Keratinocyte (primary cell): ENCODE measurements around the gene SERPINA5. TPM values are rescaled to one million over a fixed set of nuclear protein-coding genes. Genes with fewer than 3 reads are reported as not detected.

ENCODE experiments used
- DNase-seq: peaks from one replicate; pipeline ENCODE4 v3.0.0-alpha.2; 2011; ENCODE audit warnings: low read depth, missing footprints, low spot score
- FAIRE-seq: peaks from 2 replicates; lab custom pipeline; 2011; peaks lifted over from hg19 to GRCh38; lab: Jason Lieb, UNC
- H2AFZ ChIP-seq: 2 replicates; pipeline ENCODE4 v1.6.0; 2012; ENCODE audit warnings: low read length, control low read depth, inconsistent platforms; ENCODE audit not compliant: control insufficient read depth
- H3K27ac ChIP-seq: 2 replicates; pipeline ENCODE4 v1.5.1; 2011; ENCODE audit warnings: low read length; ENCODE audit not compliant: control insufficient read depth, insufficient read depth
- H3K27me3 ChIP-seq: 3 replicates; pipeline ENCODE4 v1.6.0; 2011; ENCODE audit warnings: low read length; ENCODE audit not compliant: control insufficient read depth, insufficient read depth; ENCODE audit errors: extremely low read depth
- H3K36me3 ChIP-seq, 2 experiments: 2 replicates in 1 of 2; 3 replicates in 1 of 2; pipeline ENCODE4 v1.5.1; 2011; ENCODE audit warnings: low read length in 2 of 2, mild to moderate bottlenecking in 1 of 2; ENCODE audit not compliant: control insufficient read depth in 2 of 2, insufficient read depth in 2 of 2; ENCODE audit errors: extremely low read depth in 1 of 2
- H3K4me1 ChIP-seq: 3 replicates; pipeline ENCODE4 v1.5.1; 2011; ENCODE audit warnings: low read length; ENCODE audit not compliant: control insufficient read depth, insufficient read depth; ENCODE audit errors: extremely low read depth
- H3K4me2 ChIP-seq: 3 replicates; pipeline ENCODE4 v1.6.0; 2011; ENCODE audit warnings: low read depth, low read length; ENCODE audit not compliant: control insufficient read depth, insufficient read depth; ENCODE audit errors: extremely low read depth
- H3K4me3 ChIP-seq, 3 experiments: fragments of 200-600 bp in 1 of 3; sonication (generic) in 1 of 3; 2 replicates in 2 of 3; 3 replicates in 1 of 3; pipeline ENCODE4 v1.5.1; 2011 to 2016; ENCODE audit warnings: low read length in 3 of 3, mild to moderate bottlenecking in 3 of 3, control low read depth in 2 of 3, inconsistent platforms in 1 of 3, low read depth in 1 of 3, mixed read lengths in 1 of 3, mixed run types in 1 of 3, moderate library complexity in 1 of 3; ENCODE audit not compliant: control insufficient read depth in 2 of 3, insufficient read depth in 2 of 3; ENCODE audit errors: extremely low read depth in 1 of 3
- H3K79me2 ChIP-seq: 2 replicates; pipeline ENCODE4 v1.6.0; 2012; ENCODE audit warnings: low read length; ENCODE audit not compliant: control insufficient read depth, insufficient read depth
- H3K9ac ChIP-seq: 3 replicates; pipeline ENCODE4 v1.6.0; 2011; ENCODE audit warnings: low read length; ENCODE audit not compliant: control insufficient read depth, insufficient read depth; ENCODE audit errors: extremely low read depth
- H3K9me1 ChIP-seq: 3 replicates; pipeline ENCODE4 v1.6.0; 2011; ENCODE audit warnings: low read length; ENCODE audit not compliant: control insufficient read depth, insufficient read depth; ENCODE audit errors: extremely low read depth
- H3K9me3 ChIP-seq: 2 replicates; pipeline ENCODE4 v1.5.1; 2012; ENCODE audit warnings: low read depth, low read length; ENCODE audit not compliant: control insufficient read depth
- H4K20me1 ChIP-seq: 3 replicates; pipeline ENCODE4 v1.6.0; 2011; ENCODE audit warnings: low read length; ENCODE audit not compliant: control insufficient read depth, insufficient read depth; ENCODE audit errors: extremely low read depth
- EZH2 ChIP-seq: IDR thresholded peaks from one replicate; pipeline ENCODE4 v1.6.1; 2012; ENCODE audit warnings: inconsistent platforms, mild to moderate bottlenecking, low read length, moderate library complexity
- dilution Hi-C: fragments of 300-500 bp; cut with MboI; formaldehyde crosslinking; loops from one replicate; pipeline ENCODE4 v1.7.0; 2020; ENCODE audit warnings: low sequenced_read_pairs; ENCODE audit not compliant: extremely low pct_ligation_motif_present
- polyA plus RNA-seq, 5 experiments: library from polyadenylated mRNA; depleted of rRNA in 3 of 5; stranded (reverse) in 3 of 5; stranded (forward) in 1 of 5; unstranded in 1 of 5; fragments of >200 nt; gene quantifications; 1 replicate in 1 of 5; 2 replicates in 3 of 5; 3 replicates in 1 of 5; pipeline versions ENCODE4 v1.2.1 to v1.2.3, GENCODE V29; 2011 to 2012; ENCODE audit warnings: missing spikeins in 2 of 5, low read depth in 1 of 5, low replicate concordance in 1 of 5
- TF ChIP-seq, protein P1 (sequence below), 3 experiments: IDR thresholded peaks in 1 of 3; conservative IDR thresholded peaks in 1 of 3; optimal IDR thresholded peaks in 1 of 3; 2 replicates in 2 of 3; 3 replicates in 1 of 3; pipeline versions ENCODE3 to v1.5.1; 2011; ENCODE audit warnings: low read length in 3 of 3, mild to moderate bottlenecking in 3 of 3, moderate library complexity in 2 of 3, control low read depth in 1 of 3, inconsistent platforms in 1 of 3; ENCODE audit not compliant: insufficient read depth in 2 of 3; ENCODE audit errors: extremely low read depth in 1 of 3

Gene SERPINA5
- polyA plus RNA-seq, 1 donor (not counting 4 experiments of a cell fraction or from before 2014, with no cell fraction given) = not detected

DNA sequence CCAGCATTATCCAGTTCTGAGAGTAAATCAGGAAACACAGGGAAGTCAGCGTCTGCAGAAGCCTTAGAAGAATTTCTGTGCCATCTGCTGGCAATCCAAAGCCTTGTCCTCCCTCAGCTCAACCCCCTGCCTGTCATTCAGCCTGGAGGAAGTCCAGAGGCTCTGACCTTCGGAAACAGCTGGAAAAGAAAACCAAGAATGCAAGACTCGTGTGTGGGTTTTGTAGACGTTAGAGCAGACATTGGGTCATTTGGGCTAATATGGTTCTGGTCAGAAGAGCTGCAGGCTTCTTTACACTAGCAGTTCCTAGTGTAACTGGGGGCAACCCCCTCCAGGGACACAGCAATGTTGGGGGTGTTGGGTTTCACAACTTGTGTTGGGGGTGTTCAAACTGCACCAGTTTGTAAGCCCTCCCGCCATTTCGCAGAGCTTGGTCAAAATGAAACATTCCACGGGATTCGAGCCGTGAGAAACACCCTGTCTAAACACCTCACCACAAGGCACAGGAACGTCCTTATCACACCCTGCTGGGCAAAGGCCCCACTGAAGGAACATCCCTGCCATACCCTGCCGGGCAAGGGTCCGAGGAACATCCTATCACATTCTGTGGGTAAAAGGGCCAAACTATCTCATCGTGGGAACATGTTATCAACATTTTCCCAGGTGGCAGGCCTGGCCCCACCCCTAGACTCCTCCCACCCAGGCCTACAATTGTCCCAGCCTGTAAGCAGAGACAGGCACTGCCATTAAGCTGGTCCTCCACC is 41.0 kb upstream of the SERPINA5 start:
- Histone ChIP-seq H3K9me1 (no peaks in the 10 kb centered on the region), H3K79me2 (no peaks in the 10 kb centered on the region), H2AFZ (no peak overlapping the region), H3K9ac (no peak overlapping the region), H3K27me3 (no peaks in the 10 kb centered on the region), H3K4me1 (peaks cover 22% of the 10 kb centered on the region), H3K9me3 (no peaks in the 10 kb centered on the region), H3K4me3 (no peak overlapping the region), H3K36me3 (no peaks in the 10 kb centered on the region), H3K4me2 (no peak overlapping the region), H3K27ac (no peak overlapping the region), H4K20me1 (no peaks in the 10 kb centered on the region)
- no peak for FAIRE-seq
- no peak for DNase-seq
- dilution Hi-C loops = no loop called here
- no peak for TF ChIP-seq EZH2

DNA sequence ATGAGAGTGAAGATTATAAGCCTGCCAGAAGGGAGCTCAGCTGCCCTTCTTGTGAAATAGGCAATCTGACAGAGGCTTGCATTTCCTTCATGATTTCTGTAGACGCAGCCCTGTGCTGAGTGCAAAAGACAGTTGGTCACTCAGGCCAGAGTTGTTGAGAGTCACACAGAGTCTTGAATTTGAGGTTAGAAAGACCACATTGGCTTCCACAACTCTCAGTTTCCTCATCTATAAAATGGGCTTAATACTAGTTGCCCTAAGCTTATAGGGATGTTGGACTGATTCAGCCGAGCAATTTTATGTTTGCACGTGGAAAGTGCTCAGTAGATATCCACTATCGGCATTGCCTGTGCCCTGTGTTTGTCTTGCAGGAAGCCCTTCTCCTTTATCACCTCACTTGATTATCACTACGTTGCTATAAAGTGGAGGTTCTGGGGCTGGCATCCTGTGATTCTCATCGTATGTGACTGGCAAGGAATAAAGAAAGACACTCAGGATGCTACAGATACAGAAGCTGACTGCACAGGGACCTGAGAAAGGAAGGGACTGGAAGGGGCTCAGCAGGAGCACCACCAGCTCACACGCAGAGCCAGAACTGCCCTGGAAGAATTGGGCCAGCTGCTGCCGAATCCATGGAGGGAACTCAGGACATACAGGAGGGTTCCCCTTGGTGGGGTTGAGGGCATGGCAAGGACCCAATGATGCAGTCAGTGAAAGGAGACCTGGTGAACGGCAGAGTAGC is 39.8 kb upstream of the SERPINA5 start:
- Histone ChIP-seq H3K36me3 (no peaks in the 10 kb centered on the region), H3K27ac (no peak overlapping the region), H3K79me2 (no peaks in the 10 kb centered on the region), H2AFZ (no peak overlapping the region), H3K9me1 (no peaks in the 10 kb centered on the region), H3K4me2 (no peak overlapping the region), H3K27me3 (no peaks in the 10 kb centered on the region), H4K20me1 (no peaks in the 10 kb centered on the region), H3K9me3 (no peaks in the 10 kb centered on the region), H3K4me3 (no peak overlapping the region), H3K9ac (no peak overlapping the region), H3K4me1 (peaks cover 22% of the 10 kb centered on the region)
- no peak for DNase-seq
- no peak for TF ChIP-seq EZH2
- TF ChIP-seq, protein P1, sequence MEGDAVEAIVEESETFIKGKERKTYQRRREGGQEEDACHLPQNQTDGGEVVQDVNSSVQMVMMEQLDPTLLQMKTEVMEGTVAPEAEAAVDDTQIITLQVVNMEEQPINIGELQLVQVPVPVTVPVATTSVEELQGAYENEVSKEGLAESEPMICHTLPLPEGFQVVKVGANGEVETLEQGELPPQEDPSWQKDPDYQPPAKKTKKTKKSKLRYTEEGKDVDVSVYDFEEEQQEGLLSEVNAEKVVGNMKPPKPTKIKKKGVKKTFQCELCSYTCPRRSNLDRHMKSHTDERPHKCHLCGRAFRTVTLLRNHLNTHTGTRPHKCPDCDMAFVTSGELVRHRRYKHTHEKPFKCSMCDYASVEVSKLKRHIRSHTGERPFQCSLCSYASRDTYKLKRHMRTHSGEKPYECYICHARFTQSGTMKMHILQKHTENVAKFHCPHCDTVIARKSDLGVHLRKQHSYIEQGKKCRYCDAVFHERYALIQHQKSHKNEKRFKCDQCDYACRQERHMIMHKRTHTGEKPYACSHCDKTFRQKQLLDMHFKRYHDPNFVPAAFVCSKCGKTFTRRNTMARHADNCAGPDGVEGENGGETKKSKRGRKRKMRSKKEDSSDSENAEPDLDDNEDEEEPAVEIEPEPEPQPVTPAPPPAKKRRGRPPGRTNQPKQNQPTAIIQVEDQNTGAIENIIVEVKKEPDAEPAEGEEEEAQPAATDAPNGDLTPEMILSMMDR (optimal IDR thresholded peaks at IDR 0.05 in 1 of 3, IDR thresholded peaks at IDR 0.05 in 1 of 3, conservative IDR thresholded peaks at IDR 0.05 in 1 of 3; ENCODE audit: extremely low read depth in 1 of 3, insufficient read depth in 2 of 3, low read length in 3 of 3) = no peak
- FAIRE-seq = no peak
- dilution Hi-C loops = no loop called here
